GM12864 (cell line): ENCODE results near the gene NIPSNAP2.

Experiments used
- DNase-seq: peaks from one replicate; pipeline ENCODE4 v3.0.0-alpha.2; 2011; ENCODE audit warnings: low read depth
- H3K4me3 ChIP-seq: 2 replicates; pipeline ENCODE4 v1.5.1; 2011; ENCODE audit warnings: mild to moderate bottlenecking, low read depth, low read length, control low read depth
- TF ChIP-seq, protein P1 (sequence below): IDR thresholded peaks from 2 replicates; pipeline ENCODE4 v1.5.1; 2011; ENCODE audit warnings: low read depth, mild to moderate bottlenecking, moderate library complexity, low read length, control low read depth, inconsistent platforms; ENCODE audit errors: missing control alignments

Gene NIPSNAP2

DNA sequence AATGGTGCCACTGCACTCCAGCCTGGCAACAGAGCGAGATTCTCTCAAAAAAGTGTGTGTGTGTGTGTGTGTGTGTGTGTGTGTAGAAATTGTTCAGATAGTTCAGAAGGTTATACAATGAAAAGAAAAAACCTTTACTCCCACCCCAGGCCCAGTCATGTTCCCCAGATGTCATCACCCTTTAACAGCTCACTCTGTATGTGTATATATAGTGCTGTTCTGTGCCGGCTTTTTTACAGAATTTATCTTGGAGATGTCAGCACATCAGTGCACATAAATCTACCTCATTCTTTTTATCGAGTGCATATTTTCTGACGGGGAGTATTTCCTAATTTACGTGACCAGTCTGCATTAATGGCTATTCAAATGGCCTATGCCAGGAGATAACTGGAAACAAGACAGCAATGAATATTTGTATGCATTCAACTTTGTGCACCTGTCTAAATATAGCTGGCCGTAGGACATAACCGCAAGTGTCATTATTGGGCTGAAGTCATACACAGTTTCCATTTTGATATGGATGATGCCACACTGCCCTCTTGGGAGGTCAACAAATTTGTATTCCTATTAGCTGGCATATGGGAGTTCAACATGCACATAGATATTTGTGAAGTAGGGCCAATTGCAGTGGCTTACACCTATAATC, 11.7 kb downstream of the NIPSNAP2 start:
- no peak for DNase-seq
- TF ChIP-seq, protein P1, sequence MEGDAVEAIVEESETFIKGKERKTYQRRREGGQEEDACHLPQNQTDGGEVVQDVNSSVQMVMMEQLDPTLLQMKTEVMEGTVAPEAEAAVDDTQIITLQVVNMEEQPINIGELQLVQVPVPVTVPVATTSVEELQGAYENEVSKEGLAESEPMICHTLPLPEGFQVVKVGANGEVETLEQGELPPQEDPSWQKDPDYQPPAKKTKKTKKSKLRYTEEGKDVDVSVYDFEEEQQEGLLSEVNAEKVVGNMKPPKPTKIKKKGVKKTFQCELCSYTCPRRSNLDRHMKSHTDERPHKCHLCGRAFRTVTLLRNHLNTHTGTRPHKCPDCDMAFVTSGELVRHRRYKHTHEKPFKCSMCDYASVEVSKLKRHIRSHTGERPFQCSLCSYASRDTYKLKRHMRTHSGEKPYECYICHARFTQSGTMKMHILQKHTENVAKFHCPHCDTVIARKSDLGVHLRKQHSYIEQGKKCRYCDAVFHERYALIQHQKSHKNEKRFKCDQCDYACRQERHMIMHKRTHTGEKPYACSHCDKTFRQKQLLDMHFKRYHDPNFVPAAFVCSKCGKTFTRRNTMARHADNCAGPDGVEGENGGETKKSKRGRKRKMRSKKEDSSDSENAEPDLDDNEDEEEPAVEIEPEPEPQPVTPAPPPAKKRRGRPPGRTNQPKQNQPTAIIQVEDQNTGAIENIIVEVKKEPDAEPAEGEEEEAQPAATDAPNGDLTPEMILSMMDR, result no peak
- H3K4me3 ChIP-seq, result no peak overlapping the region

DNA sequence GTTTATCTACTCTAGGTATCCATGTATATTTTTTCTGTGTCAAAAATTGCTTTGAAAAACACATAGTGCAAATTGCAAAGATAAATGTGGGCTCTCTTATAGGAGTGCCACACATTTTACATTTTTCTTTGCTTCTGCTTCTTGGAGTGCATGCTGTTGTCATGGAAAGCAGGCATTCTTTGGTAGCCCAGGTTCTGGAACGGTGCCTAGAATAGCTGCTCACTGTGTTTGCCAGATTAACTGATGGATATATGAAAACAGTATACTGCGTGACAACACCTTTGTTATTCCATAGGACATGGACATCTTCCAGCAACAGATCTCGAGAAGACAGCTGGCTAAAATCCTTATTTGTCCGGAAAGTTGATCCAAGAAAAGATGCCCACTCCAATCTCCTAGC, 13.4 kb downstream of the NIPSNAP2 start:
- no peak overlapping the region for H3K4me3 ChIP-seq
- TF ChIP-seq, protein P1, result no peak
- DNase-seq, result no peak

DNA sequence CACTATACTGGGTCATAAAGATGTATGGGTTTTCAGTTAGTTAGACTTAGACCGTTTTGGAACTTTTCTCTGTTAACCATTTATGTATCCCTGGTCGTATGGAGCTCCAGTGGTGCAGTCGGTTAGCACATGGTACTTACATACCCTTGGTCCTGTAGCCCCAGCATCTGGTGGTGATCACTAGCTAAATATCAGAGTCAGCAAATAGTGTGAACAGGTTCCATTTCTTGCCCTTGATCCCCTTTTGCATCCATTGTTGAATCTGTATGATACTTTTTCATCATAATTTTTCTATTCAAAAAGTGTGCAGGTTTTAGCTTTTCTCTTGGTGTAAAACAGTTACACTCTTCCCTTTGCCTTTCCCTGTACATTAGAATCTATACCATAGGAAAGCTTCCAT, 15.9 kb downstream of the NIPSNAP2 start:
- TF ChIP-seq, protein P1, result no peak
- no peak for DNase-seq
- no peak overlapping the region for H3K4me3 ChIP-seq

DNA sequence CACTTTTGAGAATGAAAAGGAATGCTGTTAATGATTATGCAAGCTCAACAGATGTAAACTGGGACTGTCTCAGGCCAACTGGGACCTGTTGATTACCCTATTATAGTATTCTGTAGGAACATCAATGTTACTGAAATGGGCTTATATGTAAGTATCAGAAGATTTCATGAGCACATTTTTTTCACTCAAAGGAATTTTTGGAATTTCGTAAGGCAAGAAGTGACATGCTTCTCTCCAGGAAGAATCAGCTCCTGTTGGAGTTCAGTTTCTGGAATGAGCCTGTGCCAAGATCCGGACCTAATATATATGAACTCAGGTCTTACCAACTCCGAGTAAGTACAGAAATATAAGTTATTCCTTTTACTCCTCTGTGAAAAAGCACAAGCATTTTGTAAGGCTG, 19.2 kb downstream of the NIPSNAP2 start:
- DNase-seq, result no peak
- no peak overlapping the region for H3K4me3 ChIP-seq
- TF ChIP-seq, protein P1, result no peak

DNA sequence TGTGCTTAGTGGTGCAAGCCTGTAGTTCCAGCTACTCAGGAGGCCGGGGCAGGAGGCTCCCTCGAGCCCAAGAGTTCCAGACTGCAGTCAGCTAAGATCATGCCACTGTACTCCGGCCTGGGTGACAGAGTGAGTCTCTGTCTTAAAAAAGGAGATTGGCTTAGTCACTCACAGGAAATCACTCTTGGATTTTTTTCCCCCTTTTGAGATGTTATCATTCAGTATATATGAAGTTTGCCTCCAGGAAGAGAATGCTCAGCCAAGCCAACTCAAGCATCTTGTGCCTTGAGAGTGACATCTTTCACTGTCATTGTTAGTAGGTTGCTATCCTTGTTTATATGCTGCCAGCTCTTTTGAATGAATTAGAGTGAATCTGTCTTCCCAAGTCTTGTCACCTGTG, 28.0 kb downstream of the NIPSNAP2 start:
- TF ChIP-seq, protein P1, result no peak
- H3K4me3 ChIP-seq, result no peak overlapping the region
- DNase-seq, result no peak

DNA sequence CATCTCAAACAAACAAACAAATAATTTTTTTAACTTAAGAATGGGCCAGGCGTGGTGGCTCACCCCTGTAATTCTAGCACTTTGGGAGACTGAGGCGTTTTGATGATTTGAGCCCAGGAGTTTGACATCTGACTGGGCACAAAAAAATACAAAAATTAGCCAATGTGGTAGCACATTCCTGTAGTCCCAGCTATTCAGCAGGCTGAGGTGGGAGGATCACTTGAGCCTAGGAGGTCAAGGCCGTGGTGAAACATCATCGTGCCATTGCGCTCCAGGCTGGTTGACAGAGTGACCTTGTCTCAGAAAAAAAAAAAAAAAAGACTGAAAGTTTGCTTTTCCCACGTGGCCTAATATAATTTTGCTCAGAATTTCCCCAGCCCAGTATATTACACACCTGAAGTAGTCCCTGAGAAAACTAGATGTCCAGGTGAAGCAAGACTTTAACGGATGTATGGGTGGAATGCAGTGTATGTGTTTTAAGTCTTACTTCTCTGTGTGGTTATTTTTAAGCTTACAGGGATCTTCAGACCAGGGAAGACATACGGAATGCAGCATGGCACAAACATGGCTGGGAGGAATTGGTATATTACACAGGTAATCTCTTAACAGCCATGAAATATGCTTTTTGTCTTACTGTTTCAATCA, 32.6 kb downstream of the NIPSNAP2 start:
- no peak for DNase-seq
- no peak overlapping the region for H3K4me3 ChIP-seq
- TF ChIP-seq, protein P1, result no peak

DNA sequence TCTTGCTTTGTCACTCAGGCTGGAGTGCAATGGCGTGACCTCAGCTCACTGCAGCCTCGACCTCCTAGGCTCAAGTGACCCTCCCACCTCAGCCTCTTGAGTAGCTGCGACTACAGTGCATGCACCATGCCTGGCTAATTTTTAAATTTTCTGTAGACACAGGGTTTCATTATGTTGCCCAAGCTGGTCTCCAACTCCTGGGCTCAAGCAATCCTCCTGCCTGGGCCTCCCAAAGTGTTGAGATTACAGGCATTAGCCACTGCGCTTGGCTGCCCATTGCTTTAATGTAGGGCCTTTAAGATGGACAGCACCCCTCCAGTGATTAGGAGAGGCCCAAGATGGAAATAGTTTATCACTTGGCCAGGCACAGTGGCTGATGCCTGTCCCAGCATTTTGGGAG, 39.4 kb downstream of the NIPSNAP2 start:
- H3K4me3 ChIP-seq, result no peak overlapping the region
- no peak for DNase-seq
- TF ChIP-seq, protein P1, result no peak
